Hepatocyte (in vitro differentiated cells): Measurements from ENCODE around the gene ABTB1.

Source experiments
- EZH2 ChIP-seq: fragments of 200-600 bp; sonication (generic); IDR thresholded peaks from 2 replicates; pipeline ENCODE4 v1.6.1; 2016; ENCODE audit warnings: antibody characterized with exemption, mild to moderate bottlenecking, borderline replicate concordance
- EZH2phosphoT487 ChIP-seq: fragments of 200-600 bp; sonication (generic); IDR thresholded peaks from one replicate; pipeline ENCODE4 v1.6.1; 2018; ENCODE audit warnings: antibody characterized with exemption, mild to moderate bottlenecking, low read depth, moderate library complexity; ENCODE audit not compliant: unreplicated experiment, severe bottlenecking
- TF ChIP-seq, protein P1 (sequence below): fragments of 200-600 bp; sonication (generic); IDR thresholded peaks from 2 replicates; pipeline ENCODE4 v1.5.1; 2016; ENCODE audit warnings: antibody characterized with exemption, mild to moderate bottlenecking; ENCODE audit not compliant: poor library complexity

- TF ChIP-seq EZH2 (no peak), EZH2phosphoT487 (no peak)
- TF ChIP-seq, protein P1, sequence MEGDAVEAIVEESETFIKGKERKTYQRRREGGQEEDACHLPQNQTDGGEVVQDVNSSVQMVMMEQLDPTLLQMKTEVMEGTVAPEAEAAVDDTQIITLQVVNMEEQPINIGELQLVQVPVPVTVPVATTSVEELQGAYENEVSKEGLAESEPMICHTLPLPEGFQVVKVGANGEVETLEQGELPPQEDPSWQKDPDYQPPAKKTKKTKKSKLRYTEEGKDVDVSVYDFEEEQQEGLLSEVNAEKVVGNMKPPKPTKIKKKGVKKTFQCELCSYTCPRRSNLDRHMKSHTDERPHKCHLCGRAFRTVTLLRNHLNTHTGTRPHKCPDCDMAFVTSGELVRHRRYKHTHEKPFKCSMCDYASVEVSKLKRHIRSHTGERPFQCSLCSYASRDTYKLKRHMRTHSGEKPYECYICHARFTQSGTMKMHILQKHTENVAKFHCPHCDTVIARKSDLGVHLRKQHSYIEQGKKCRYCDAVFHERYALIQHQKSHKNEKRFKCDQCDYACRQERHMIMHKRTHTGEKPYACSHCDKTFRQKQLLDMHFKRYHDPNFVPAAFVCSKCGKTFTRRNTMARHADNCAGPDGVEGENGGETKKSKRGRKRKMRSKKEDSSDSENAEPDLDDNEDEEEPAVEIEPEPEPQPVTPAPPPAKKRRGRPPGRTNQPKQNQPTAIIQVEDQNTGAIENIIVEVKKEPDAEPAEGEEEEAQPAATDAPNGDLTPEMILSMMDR = no peak
These were observed 8.1 kb downstream of the ABTB1 start for GRCh38 chr3:127680798-127681221.
